Measurements from ENCODE around the gene LIF.

DNA sequence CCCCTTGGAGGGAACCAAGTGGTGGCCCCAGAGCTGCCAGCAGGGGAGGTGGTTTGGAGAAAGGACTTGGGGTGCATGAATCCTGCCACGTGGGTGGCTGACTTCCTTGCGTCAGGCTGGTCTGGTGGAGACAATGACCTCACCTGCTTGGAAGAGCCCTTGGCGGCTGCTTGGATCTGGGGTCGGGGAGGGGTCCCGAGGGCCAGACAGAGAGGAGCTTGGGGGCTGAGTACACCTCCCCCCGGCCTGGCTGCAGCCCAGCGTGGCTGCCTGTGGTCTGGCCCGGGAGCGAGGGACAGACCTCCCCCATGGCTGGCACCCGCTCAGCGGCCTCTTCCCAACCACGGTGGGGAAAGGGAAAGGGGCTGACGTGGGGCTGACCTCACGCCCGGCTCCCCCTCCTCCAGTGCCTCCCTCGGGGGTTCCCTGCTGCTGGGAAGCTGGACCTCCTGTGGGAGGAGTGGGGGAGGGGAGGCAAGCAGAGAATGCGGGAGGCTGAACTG, 13.8 kb downstream of the LIF start:
- TF ChIP-seq POLR2A (IDR thresholded peaks at IDR 0.05) = no peak
- TF ChIP-seq, protein P1, sequence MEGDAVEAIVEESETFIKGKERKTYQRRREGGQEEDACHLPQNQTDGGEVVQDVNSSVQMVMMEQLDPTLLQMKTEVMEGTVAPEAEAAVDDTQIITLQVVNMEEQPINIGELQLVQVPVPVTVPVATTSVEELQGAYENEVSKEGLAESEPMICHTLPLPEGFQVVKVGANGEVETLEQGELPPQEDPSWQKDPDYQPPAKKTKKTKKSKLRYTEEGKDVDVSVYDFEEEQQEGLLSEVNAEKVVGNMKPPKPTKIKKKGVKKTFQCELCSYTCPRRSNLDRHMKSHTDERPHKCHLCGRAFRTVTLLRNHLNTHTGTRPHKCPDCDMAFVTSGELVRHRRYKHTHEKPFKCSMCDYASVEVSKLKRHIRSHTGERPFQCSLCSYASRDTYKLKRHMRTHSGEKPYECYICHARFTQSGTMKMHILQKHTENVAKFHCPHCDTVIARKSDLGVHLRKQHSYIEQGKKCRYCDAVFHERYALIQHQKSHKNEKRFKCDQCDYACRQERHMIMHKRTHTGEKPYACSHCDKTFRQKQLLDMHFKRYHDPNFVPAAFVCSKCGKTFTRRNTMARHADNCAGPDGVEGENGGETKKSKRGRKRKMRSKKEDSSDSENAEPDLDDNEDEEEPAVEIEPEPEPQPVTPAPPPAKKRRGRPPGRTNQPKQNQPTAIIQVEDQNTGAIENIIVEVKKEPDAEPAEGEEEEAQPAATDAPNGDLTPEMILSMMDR (IDR thresholded peaks at IDR 0.05) = no peak
- no peak for TF ChIP-seq POLR2AphosphoS5 (IDR thresholded peaks at IDR 0.05)
- no peak for TF ChIP-seq EP300 (IDR thresholded peaks at IDR 0.05)
